Body of pancreas (tissue), 4 donors: ENCODE results near the gene DPP7. TPM values are rescaled to one million over a fixed set of nuclear protein-coding genes. Genes with fewer than 3 reads are reported as not detected.

Experiments
- ATAC-seq: fragments of 150-250 bp; one replicate; pipeline ENCODE4 v1.9.1; 2016
- DNase-seq, 4 donors: peaks; one replicate each; pipeline ENCODE4 v3.0.0-alpha.2; 2019
- H3K27ac ChIP-seq, 4 donors: fragments of 200-600 bp; sonication (generic); 1 replicate in 3 of 4; 2 replicates in 1 of 4; pipeline versions ENCODE4 v1.5.1 to v1.6.1; 2016 to 2019; ENCODE audit warnings: mild to moderate bottlenecking in 1 of 4, mixed read lengths in 1 of 4, moderate library complexity in 1 of 4
- H3K27me3 ChIP-seq, 2 donors: fragments of 200-600 bp; sonication (generic); one replicate each; pipeline ENCODE4 v1.6.0; 2016; ENCODE audit warnings: mild to moderate bottlenecking in 1 of 2
- H3K36me3 ChIP-seq, 2 donors: fragments of 200-600 bp; sonication (generic); replicated peaks in 1 of 2; 2 replicates each; pipeline ENCODE4 v1.5.1; 2016; ENCODE audit warnings: low read depth in 2 of 2; ENCODE audit not compliant: insufficient read depth in 1 of 2
- H3K4me1 ChIP-seq: fragments of 200-600 bp; sonication (generic); one replicate; pipeline ENCODE4 v1.6.0; 2016
- H3K4me3 ChIP-seq, 2 donors: fragments of 200-600 bp; sonication (generic); 1 replicate in 1 of 2; 2 replicates in 1 of 2; pipeline ENCODE4 v1.5.1; 2016 to 2019
- H3K9me3 ChIP-seq, 3 donors: fragments of 200-600 bp; sonication (generic); 1 replicate in 2 of 3; 2 replicates in 1 of 3; pipeline ENCODE4 v1.5.1; 2016
- CTCF ChIP-seq, 7 experiments: fragments of 450-650 bp in 4 of 7; fragments of 200-600 bp in 3 of 7; sonication (generic) in 3 of 7; IDR thresholded peaks; one replicate each; pipeline ENCODE4 v1.5.1; 2016 to 2019; ENCODE audit warnings: antibody characterized with exemption in 7 of 7
- POLR2A ChIP-seq, 3 donors: fragments of 450-650 bp; IDR thresholded peaks; one replicate each; pipeline ENCODE4 v1.6.1; 2016; ENCODE audit warnings: antibody characterized with exemption in 3 of 3, mild to moderate bottlenecking in 2 of 3
- WGBS, 2 donors: methylation state at CpG; one replicate each; pipeline ENCODE4 v1.1.5; 2017; 5-methylcytosine and 5-hydroxymethylcytosine counted together
- intact Hi-C: fragments of 100-400 bp; cut with DNase I; formaldehyde crosslinking; loops from one replicate; pipeline ENCODE4 v1.15.1; 2023
- total RNA-seq, 2 donors: library from RNA; depleted of rRNA; stranded (reverse); fragments of >200 nt; gene quantifications; one replicate each; pipeline ENCODE4 v1.1.0, GENCODE V29; 2016

Gene DPP7
- total RNA-seq, 2 donors from 2014 or later, result 137 to 171 TPM

GRCh38 chr9:137066096-137066861 lies 48.3 kb downstream of the DPP7 start:
- intact Hi-C loops, result no loop called here
- ATAC-seq, result no peak
- WGBS, 2 donors, result 77 to 86% methylated on average over 9 to 26 of the region's 26 CpGs
- Histone ChIP-seq H3K4me3 (no peak overlapping the region), H3K9me3 (no peaks in the 10 kb centered on the region), H3K27me3 (no peaks in the 10 kb centered on the region), H3K27ac (no peak overlapping the region), H3K4me1 (peaks cover 26% of the 10 kb centered on the region), H3K36me3 (no peaks in the 10 kb centered on the region)
- DNase-seq, result no peak
- TF ChIP-seq CTCF (IDR thresholded peaks at IDR 0.05), result no peak
- TF ChIP-seq POLR2A (IDR thresholded peaks at IDR 0.05), result no peak

GRCh38 chr9:137065336-137065967 lies 49.1 kb downstream of the DPP7 start:
- peaks cover 18% of the 10 kb centered on the region for H3K4me1 ChIP-seq
- H3K27me3 ChIP-seq, result no peaks in the 10 kb centered on the region
- no peak overlapping the region for H3K27ac ChIP-seq
- intact Hi-C loops, result loop anchor here (2.0 kb wide), 1 partner anchor 17 kb away; no protein-coding TSS in a partner anchor
- DNase-seq (no peak), ATAC-seq (no peak)
- no peaks in the 10 kb centered on the region for H3K9me3 ChIP-seq
- TF ChIP-seq CTCF (IDR thresholded peaks at IDR 0.05), result no peak
- TF ChIP-seq POLR2A (IDR thresholded peaks at IDR 0.05), result no peak
- no peak overlapping the region for H3K4me3 ChIP-seq
- H3K36me3 ChIP-seq, result no peaks in the 10 kb centered on the region
- WGBS, 2 donors, result 91 to 100% methylated on average over 2 to 23 of the region's 23 CpGs

GRCh38 chr9:137064880-137065164 lies 49.7 kb downstream of the DPP7 start:
- Histone ChIP-seq H3K4me3 (no peak overlapping the region), H3K9me3 (no peaks in the 10 kb centered on the region), H3K27ac (no peak overlapping the region), H3K4me1 (peaks cover 12% of the 10 kb centered on the region), H3K27me3 (no peaks in the 10 kb centered on the region), H3K36me3 (no peaks in the 10 kb centered on the region)
- WGBS, 2 donors, result 75 to 87% methylated on average over 11 to 12 of the region's 12 CpGs
- intact Hi-C loops, result loop anchor here (2.0 kb wide), 1 partner anchor 16 kb away; no protein-coding TSS in a partner anchor
- TF ChIP-seq CTCF (IDR thresholded peaks at IDR 0.05) (no peak), POLR2A (IDR thresholded peaks at IDR 0.05) (no peak)
- DNase-seq (no peak), ATAC-seq (no peak)

- no peaks in the 10 kb centered on the region for H3K27me3 ChIP-seq
- H3K4me3 ChIP-seq, result no peak overlapping the region
- WGBS, 2 donors, result 41 to 65% methylated on average over 12 to 55 of the region's 55 CpGs
- H3K27ac ChIP-seq, result no peak overlapping the region
- ATAC-seq (peak; percentile 76), DNase-seq (peak; percentile 64 to 76 (median 74))
- peaks cover 6% of the 10 kb centered on the region for H3K4me1 ChIP-seq
- intact Hi-C loops, result loop anchor here (2.0 kb wide), 1 partner anchor 15 kb away; no protein-coding TSS in a partner anchor
- peak; percentile 91 to 97 (median 94) for TF ChIP-seq CTCF (IDR thresholded peaks at IDR 0.05)
- no peak for TF ChIP-seq POLR2A (IDR thresholded peaks at IDR 0.05)
- H3K9me3 ChIP-seq, result no peaks in the 10 kb centered on the region
- H3K36me3 ChIP-seq, result no peaks in the 10 kb centered on the region
Observed at GRCh38 chr9:137064027-137064879, 50.3 kb downstream of the DPP7 start.
